AG04449 (cell line): Measurements from ENCODE around the gene TTC33.

Experiments used
- CTCF ChIA-PET: fragments of 350-600 bp; formaldehyde crosslinking; extraction: SDS; loops from one replicate; lab custom pipeline; 2021; ENCODE audit warnings: antibody characterized with exemption; lab: Yijun Ruan, JAX
- POLR2A ChIA-PET: fragments of 400-600, 350-600 bp; formaldehyde crosslinking; extraction: SDS; loops from one replicate; lab custom pipeline; 2020; ENCODE audit warnings: antibody characterized with exemption, inconsistent platforms; lab: Yijun Ruan, JAX
- DNase-seq: peaks from one replicate; pipeline ENCODE4 v3.0.0-alpha.2; 2010; ENCODE audit warnings: low read depth, low spot score
- H3K4me3 ChIP-seq: 2 replicates; pipeline ENCODE4 v1.5.1; 2011; ENCODE audit warnings: low read depth, mild to moderate bottlenecking, control low read depth, low read length
- CTCF ChIP-seq: IDR thresholded peaks from one replicate; pipeline ENCODE4 v1.5.1; 2011; ENCODE audit warnings: mild to moderate bottlenecking, moderate library complexity, low read length, control low read depth, inconsistent platforms; ENCODE audit not compliant: insufficient read depth; ENCODE audit errors: missing control alignments

Gene TTC33

GRCh38 chr5:40491644-40492043, 264.1 kb downstream of the TTC33 start:
- no peak for TF ChIP-seq CTCF
- DNase-seq: no peak
- ChIA-PET POLR2A (interaction anchor here (1.0 kb wide), 1 partner anchor 188 kb away, joined by 4 read pairs; the partner anchor contains the start of gene PTGER4), CTCF (no interaction called here)
- no peak overlapping the region for H3K4me3 ChIP-seq

GRCh38 chr5:40490464-40491111, 265.2 kb downstream of the TTC33 start:
- DNase-seq: no peak
- ChIA-PET POLR2A (no interaction called here), CTCF (no interaction called here)
- no peak overlapping the region for H3K4me3 ChIP-seq
- TF ChIP-seq CTCF: no peak

GRCh38 chr5:40489421-40489820, 266.3 kb downstream of the TTC33 start:
- POLR2A ChIA-PET: no interaction called here
- DNase-seq: no peak
- H3K4me3 ChIP-seq: no peak overlapping the region
- CTCF ChIA-PET: no interaction called here
- TF ChIP-seq CTCF: no peak

- no peak for DNase-seq
- TF ChIP-seq CTCF: no peak
- POLR2A ChIA-PET: no interaction called here
- CTCF ChIA-PET: no interaction called here
- H3K4me3 ChIP-seq: no peak overlapping the region
Measured at GRCh38 chr5:40486437-40487275, 269.1 kb downstream of the TTC33 start.

GRCh38 chr5:40485021-40485998, 270.5 kb downstream of the TTC33 start:
- no peak for TF ChIP-seq CTCF
- H3K4me3 ChIP-seq: no peak overlapping the region
- POLR2A ChIA-PET: no interaction called here
- DNase-seq: no peak
- CTCF ChIA-PET: no interaction called here
